Measurements from ENCODE around the gene ARPC2.
A peak's percentile ranks its signal among the peaks of the same experiment; 100 is the strongest.

The ARPC2 gene

DNA sequence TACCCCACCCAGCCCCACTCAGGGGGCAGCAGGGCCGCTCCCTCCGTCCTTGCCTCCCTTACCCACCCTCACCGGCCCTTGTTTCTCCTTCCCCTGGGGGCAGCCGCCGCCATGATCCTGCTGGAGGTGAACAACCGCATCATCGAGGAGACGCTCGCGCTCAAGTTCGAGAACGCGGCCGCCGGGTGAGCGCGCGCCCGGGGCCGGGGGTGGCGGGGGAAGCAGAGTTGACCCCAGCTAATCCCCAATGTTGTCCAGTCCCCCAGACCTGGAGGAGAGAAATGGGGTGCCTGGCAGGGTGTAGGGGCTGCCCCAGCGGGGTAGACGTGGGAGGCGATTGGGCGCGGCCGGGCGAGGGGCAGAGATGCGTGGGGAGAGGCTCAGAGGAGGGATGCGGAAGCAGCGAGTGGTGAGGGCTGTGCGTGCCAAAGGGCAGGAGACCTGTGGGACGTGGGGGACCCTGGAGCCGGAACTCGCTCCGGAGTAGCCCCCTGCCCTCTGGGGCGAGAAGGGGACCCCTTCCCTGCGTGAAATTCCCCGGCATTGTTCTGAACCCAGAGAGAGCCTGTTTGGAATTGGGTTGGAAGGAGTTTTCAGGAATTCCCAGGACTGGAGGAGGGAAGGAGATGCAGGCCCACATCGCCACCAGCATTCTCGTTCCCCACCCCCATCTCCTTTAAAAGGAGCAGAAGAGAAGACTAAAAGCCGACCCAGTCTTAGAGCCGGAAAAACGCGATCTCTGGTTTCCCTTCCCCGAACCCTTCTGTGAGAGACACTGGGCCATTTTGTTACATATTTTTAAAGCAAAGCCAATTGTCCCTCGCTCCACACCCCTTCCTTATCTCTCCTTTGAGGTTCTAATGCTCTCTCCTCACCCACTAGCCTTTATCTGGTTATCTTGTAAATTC lies 625 bp downstream of the ARPC2 start:
- peak; percentile 46 for DNase-seq

DNA sequence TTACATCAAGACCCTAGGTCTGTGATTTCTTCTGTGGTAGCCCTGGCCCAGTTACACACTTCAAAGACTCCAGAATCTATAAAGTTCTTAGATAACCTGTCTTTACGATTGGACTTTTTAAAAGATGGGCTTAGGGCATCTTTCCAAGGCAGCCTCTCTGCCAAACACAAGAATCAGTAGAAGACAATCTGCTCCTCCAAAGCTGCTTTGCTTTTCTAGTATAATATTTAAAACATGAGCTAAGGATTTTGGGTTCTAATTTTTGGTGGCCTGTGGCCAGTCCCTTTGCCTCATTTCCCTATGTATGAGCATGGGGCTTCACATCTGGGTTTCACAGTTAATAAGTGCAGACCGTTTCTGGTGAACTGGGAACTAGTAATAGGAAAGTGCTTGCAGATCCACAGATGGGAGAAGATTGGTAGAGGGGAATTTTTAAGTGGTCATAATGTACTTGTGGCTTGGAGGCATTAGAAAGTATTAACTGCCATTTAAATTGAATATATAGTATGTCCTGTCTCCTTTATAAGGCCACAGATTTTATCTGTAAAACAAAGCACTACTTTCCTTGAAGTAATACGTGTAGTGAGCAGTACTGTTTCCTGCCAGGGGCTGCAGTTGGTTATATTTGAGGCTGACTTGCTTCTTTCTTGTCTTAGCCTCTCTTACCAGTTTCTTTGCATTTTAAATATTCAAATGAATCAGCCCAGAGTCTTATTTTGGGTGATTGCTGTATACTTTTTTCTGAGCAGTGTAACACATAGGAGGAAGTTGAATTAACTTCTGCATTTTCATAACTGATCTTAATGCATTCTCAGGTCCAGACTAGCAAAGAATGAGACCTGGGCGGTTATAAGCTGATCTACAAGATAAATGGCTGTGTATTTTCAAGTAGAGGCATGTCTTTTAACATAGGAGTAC lies 1.5 kb downstream of the ARPC2 start:
- no peak for DNase-seq

DNA sequence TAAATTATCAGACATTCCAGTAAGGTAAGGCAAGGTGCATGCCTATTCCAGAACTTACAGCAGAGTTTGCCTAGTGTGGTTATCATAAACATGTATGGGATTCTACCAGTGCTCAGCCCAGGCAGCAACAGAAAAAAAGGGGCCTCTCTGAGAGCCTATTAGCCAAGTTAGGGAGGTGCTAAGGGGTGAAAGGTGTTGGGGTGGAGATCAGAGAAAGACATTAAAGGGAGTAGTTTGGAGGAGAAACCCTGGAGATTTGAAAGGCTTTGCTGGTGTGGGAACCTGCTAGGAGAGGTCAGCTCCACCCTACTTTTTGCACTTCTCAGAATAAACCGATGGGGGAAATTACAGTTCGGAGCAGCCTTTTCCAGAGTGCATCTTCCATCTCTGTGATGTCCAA lies 2.9 kb downstream of the ARPC2 start:
- DNase-seq: no peak

DNA sequence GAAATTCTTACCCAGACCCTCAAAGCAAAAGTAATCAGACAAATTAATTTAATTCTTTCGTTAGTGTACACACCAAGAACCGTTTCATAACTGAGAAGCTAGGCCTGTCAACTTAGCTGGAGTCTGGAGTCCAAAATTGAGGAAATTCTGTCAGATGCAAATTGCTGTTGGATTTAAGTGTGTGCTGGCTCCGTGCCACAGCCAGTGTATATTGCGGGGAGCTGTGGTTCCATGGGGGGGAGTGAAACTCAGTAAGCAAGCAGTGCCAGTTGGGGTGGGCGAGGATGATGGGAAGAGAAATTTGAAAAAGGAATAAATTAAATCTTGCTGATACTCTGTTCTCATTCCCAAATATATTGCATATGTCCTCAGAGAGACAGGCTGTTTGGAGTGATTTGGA lies 4.0 kb downstream of the ARPC2 start:
- DNase-seq: no peak

DNA sequence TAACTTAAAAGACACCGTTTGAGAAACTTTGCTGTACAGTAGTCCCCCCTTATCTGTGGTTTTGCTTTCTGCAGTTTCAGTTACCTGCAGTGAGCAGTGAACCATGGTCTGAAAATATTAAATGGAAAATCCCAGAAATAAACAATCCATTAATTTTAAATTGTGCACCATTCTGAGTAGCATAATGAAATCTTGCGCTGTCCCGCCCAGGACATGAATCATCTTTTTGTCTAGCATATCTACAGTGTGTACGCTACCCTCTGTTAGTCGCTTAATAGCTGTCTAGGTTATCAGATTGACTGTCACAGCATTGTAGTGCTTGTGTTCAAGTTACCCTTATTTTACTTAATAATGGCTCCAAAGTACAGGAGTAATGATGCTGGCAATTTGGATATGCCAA lies 6.1 kb downstream of the ARPC2 start:
- DNase-seq: no peak

DNA sequence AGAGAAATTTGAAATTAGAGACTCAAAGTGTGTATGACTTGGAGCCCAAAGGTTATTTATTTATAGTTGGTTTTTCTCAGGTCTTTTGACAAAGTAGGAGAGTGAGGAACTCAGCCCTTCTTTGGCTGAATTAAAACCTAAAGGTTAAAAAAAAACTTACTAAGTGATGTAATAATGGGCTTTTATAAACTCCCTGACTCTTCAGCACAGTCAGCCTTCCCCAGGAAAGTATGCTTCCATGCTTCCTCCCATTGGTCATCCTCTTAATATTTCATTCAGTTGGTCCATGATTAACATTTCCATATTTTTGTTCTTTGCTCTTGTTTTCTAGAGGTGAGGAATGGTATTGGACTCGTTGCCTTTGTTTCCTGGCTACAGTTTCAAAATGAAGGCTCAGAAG lies 7.2 kb downstream of the ARPC2 start:
- no peak for DNase-seq

DNA sequence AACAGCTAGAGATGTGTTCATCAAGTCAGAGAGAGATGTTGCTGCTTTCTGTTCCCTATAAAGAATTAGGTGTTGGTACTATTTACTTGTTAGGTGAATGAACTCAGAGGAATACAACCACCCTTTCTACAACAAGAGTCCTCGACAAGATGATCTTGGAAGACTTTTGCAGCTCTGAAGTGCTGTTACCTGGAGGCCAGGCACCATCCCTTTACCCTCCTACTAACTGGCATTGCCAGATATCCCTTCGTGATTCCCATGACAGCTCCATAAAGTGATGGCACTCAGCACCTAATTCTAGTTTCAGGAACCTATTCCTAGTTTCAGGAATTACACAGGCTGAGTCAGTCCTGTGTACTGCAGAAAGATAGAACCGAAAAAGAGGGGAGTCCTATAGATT lies 9.9 kb downstream of the ARPC2 start:
- no peak for DNase-seq

DNA sequence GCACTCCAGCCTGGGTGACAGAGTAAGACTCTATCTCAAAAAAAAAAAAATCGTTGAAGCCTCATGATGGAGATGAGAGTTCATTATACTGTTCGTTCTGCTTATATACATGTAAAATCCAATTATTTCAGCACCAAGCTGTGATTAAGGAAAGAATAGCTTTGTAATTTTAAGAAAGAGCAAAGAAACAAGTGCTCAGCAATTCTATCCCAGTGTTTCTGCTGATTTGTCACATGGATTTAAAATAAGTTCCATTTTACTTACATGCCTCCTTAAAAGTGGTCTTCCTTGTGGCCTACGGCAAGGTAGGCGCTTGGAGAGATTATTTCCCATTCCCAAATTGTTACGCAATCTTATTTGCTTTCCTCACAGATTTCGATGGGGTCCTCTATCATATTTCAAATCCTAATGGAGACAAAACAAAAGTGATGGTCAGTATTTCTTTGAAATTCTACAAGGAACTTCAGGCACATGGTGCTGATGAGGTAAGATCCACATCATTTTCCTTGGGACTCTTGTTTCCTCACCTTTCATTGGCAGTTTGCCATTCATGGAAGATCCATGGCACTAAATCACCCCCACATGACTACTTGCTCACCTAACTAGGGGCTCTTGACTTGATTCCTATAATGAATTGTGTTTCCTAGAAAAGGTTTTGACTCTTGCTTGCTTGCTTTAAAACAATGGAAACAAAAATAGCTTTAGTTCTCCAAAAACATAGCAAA lies 11.5 kb downstream of the ARPC2 start:
- peak; percentile 26 for DNase-seq

DNA sequence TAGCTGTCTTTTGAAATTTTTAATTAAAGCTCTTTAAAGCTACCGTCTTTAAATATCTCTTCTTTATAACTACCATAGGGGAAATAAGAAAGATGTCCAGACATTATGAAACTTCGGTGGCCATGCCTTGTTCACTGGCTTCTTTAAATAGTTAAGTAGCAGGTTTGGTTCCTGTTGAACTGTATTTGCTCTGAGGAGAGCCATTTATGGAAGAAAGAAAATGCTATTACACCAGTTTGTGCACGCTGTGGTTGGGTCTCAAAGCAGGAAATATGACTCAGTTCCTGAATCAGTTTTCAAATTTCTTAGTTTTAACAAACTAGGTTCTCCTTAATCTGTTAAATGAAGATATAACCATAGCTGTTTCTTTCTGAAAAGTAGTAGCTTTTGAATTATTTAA lies 12.2 kb downstream of the ARPC2 start:
- DNase-seq: peak; percentile 88

DNA sequence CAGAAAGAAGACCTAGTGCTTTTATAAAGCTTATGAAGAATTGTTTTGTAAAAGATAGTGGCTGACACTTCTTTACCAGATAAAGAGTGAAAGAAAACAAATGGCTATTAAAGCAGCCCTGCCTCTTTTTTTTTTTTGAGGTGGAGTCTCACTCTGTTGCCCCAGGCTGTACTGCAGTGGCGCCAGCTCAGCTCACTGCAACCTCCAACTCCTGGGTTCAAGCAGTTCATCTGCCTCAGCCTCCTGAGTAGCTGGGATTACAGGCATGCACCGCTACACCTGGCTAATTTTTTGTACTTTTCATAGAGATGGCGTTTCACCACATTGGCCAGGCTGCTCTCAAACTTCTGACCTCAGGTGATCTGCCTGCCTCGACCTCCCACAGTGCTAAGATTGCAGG lies 12.9 kb downstream of the ARPC2 start:
- no peak for DNase-seq

DNA sequence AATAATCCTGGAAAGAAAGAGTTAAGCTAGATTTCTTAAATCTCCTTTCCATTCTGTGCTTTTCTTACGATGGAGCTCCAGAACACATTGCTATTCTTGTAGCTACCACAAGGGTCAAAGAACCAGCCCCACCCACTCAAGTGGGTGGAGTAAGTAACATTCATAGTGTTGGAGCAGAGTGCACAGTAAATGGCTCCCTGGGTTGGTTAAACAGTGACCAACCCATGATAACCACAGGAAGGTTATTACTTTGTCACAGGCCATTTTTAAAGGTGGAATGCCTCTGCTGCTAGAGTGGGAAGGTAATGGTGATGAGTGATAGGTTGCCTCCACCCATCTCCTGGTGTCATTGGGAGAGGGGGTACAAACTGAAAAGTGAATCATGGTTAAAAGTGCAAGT lies 13.9 kb downstream of the ARPC2 start:
- peak; percentile 41 for DNase-seq

DNA sequence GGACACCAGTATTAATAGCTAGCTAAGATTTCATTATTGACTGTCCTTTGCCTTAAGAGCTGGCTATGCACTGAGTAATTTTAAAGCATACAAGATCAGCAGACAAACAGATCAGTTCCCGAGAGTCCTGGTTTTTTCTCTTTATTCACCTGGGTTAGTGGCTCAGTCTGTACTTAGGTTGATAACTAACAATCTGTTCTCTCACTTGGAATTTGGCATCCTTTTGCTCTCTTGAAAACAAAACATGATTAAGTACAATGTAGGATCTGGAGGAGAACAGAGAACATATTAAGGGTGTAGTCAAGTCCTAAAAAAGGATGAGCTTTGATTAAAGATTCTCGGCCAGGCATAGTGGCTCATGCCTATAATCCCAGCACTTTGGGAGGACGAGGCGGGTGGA lies 16.6 kb downstream of the ARPC2 start:
- no peak for DNase-seq

DNA sequence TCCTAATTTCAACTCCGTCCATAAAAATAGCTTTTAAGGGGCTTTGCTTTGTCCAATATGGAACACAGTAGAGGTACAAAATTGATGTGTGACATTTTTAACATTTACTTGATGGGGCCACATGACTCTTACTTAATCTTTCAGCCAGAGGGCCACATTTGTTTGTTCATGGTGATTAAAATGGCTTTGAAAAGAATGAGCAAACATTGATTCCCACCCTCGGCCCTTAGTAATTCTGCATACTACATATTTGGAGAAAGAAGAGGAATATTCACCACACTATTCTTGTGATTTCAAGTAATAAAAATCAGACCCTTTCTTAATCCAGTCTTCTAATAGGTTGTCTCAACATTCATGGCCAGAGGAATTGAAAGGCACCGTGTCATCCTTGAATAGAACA lies 17.5 kb downstream of the ARPC2 start:
- DNase-seq: no peak

DNA sequence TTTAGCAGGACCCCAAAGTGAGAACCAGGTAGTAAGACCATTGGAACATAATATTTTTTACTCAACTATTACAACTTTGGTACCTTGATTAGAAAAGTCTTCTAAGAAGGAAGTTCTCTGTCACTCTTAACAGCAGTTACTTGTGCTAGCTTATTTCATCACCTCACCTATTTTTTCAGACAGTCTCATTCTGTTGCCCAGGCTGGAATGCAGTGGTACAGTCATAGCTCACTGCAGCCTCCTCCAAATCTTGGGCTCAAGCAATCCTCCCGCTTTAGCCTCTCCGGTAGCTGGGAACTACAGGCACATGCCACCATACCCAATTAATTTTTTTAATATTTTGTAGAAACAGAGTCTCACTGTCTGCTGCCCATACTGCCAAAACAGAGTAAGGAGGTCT lies 18.0 kb downstream of the ARPC2 start:
- no peak for DNase-seq

DNA sequence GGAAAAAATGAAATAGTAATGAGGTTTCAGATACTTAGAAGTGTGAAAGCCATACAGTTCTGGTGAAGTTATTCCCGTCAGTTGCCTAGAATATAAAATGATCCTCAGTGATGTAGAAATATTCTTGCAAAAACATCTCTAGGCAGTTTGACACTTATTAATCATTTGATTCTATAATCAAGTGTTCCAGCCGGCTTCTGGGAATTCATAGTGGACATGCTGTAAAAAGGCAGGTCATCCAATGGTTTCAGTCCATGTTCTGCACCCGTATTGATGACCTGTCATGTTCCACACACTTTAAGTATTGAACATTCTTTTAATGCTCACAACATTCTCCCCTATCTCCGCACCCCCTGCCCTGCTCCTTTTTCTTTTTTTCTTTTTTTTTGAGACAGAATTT lies 19.8 kb downstream of the ARPC2 start:
- DNase-seq: no peak

DNA sequence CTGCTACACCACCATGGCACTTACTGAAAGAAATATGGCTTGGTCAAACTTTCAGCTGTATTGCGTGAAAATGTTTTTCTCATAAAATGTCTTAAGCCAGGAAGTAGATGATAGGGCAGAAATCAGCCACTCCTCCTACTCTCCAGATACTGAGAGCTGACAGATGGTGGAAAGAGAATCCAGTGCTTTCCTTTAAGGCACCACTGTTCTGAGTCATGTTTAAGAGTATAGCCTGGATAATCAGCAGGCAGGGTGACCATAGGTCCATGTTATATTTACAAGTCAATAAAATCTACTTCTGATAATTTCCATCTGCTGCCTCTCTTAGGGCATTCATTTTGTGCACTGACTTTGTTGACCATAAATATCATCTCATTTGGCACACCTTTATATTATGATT lies 21.9 kb downstream of the ARPC2 start:
- DNase-seq: no peak

DNA sequence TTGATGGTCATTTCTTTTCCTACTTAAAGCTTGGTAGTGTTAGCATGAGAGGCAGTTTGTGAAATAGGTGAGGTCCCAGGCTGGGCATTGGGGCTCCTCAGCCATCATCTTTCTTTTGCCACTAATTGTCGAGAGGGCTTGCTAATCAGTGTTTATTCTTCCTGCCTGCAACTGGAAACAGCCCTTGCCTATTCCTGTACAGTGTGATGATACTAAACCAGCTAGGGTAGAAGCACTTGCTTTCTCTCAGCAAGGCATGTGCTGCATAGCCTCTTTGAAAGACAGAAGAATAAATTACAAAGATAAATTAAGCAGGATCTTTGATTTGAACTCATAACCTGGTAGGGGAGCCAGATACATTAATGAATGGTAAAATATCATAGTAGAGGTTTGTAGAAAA lies 27.2 kb downstream of the ARPC2 start:
- DNase-seq: no peak

DNA sequence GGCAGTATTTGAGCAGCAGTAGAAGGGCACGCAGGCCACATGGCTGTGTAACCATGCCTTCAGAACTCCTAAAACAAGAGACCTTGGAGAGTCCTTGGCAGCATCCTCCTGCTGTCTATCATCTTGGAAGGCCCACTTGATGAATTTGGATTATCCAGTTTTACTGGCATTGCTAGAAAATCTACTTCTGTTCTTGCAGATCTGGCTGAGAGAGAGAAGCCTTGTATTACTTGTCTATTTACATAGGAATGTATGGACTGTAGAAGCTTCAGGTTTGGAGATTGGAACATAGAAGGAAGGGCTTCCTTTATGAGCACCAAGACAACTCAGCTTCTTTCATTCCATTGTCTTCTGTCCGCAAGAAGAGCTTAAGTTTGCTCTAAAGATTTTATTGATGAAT lies 27.7 kb downstream of the ARPC2 start:
- no peak for DNase-seq

DNA sequence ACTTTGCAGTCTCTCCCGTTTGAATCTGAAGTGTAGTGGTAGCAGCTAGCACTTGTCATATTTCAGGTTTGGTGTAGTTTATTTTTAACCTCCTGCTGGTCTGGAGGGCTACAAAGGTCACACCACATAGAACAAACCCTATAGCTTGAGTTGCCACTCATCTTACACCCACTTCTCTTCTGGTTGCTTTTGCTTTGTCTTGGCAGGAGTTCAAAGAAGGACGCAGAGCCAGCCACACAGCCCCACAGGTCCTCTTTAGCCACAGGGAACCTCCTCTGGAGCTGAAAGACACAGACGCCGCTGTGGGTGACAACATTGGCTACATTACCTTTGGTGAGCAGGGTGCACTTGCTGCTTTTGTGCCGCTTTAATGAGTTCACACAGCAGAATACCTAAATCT lies 28.2 kb downstream of the ARPC2 start:
- no peak for DNase-seq

DNA sequence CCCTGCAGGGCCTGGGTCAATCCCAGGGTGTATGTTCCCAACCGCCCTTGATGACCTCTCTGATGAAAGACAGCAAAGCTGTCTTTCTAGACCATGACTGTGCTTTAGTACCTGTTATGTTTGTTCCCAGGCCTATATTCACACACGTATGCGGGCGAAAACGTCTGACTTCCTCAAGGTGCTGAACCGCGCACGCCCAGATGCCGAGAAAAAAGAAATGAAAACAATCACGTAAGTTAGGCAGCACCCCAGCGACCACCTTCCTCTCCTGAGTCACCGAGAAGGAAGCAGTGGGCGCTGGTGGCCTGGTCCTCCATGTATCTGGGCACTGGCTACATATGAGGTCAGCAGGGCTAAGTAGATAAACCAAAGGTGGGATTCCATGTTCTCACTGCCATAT lies 32.7 kb downstream of the ARPC2 start:
- no peak for DNase-seq

DNA sequence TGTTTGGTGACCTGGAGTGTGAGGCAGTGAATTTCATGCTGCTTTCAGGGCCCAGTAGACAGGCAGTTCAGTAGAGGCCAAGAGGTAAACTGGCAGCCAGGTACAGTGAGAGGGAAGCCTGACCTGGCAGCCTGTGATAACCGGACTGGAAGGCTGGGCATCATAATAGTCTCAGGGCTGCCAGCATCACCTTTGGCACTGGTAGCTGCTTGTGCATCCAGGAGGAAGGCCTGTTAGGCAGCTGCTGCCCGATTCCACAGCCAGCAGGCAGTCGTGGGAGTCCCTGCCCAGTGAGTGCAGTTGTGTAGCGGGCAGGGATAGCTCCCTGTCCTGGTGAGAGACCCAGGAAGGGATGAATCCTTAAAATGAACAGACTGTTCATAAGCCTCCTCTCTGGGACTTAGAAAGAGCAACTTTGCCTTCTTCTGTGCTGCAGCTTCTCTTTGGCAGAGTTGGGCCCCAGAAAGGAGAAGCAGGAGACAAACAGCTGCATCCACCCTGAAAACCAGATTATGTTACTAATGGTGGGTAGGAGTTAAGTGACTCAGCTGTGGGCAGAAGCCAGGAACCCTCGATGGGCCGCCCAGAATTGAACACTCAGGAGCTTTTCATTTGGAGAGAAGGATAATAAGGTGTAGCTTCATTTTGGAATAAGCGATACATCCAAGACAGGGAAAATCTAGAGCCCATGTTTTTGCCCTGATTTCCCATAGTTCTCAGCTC lies 35.7 kb downstream of the ARPC2 start:
- DNase-seq: peak; percentile 44

DNA sequence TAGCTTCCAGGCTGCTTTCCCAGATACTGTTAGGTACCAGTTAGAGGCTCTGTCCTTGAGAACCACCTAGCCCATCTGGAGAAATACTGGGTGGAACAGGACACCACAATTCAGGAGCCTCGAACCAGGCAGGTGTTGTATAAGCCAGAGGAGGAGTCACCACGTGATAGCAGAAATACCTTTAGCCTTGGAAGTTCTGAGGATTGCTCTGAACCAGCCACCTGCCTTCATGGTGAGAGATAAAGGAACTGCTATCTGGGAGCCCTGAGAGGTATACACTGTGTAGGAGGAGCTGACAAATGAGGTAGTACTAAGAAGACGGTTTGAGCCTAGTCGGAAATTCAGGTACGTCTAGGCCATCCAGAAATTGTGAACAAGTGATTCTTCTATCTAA lies 36.2 kb downstream of the ARPC2 start:
- no peak for DNase-seq

DNA sequence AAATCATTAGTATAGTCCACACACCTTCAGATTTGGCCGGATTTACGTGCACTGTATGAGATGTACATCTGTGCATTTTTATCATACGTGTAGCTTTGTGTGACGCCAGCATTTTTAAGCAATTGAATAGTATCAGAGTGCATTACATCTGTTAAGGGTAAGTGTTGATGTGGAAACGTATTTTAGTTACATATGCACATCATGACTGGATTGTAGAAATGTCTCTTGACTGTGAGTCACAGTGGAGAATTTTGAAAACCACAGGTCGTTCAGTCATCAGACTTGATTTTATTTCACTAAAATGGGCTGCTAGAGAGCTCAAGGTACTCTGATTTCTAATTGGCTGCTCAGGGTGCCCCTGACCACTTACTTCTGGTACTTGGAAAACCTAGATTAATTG lies 38.5 kb downstream of the ARPC2 start:
- DNase-seq: peak; percentile 89
